T-helper 2 cell treated with Interferon-gamma antibody and Interleukin-4, amounts not matched to agents 5 μg/mL and 100 μg/mL, for 36 hours (primary cell): ENCODE results near the gene NUFIP2.
A peak's percentile ranks its signal among the peaks of the same experiment; 100 is the strongest.
"Not testable (repeated sequence)": the region's sequence is repeated elsewhere in the genome, so short reads cannot be mapped to it uniquely, and the experiment has no call there.

Experiments
- DNase-seq: peaks from one replicate; pipeline ENCODE4 v3.0.0; 2021; ENCODE audit warnings: low spot score
- H3K27ac Mint-ChIP-seq: one replicate; pipeline ENCODE4 v1.8.0; 2021; ENCODE audit warnings: mild to moderate bottlenecking, mixed read lengths
- H3K27me3 Mint-ChIP-seq: one replicate; pipeline ENCODE4 v1.8.0; 2021; ENCODE audit warnings: low read depth, mixed read lengths
- H3K36me3 Mint-ChIP-seq: one replicate; pipeline ENCODE4 v1.8.0; 2021; ENCODE audit warnings: low read depth, mixed read lengths
- H3K4me1 Mint-ChIP-seq: one replicate; pipeline ENCODE4 v1.8.0; 2021; ENCODE audit warnings: low read depth, mixed read lengths
- H3K4me3 Mint-ChIP-seq: one replicate; pipeline ENCODE4 v1.8.0; 2022; ENCODE audit warnings: mild to moderate bottlenecking, moderate library complexity, mixed read lengths
- H3K9me3 Mint-ChIP-seq: one replicate; pipeline ENCODE4 v1.8.0; 2021; ENCODE audit warnings: mixed read lengths

NUFIP2 gene

GRCh38 chr17:29238133-29238850 is 55.7 kb downstream of the NUFIP2 start:
- peaks cover 7% of the 10 kb centered on the region for H3K4me1 Mint-ChIP-seq
- H3K36me3 Mint-ChIP-seq, result no peaks in the 10 kb centered on the region
- H3K27me3 Mint-ChIP-seq, result peaks cover 3% of the 10 kb centered on the region
- no peak for DNase-seq
- H3K27ac Mint-ChIP-seq, result no peak overlapping the region
- H3K4me3 Mint-ChIP-seq, result no peak overlapping the region
- no peaks in the 10 kb centered on the region for H3K9me3 Mint-ChIP-seq

- H3K9me3 Mint-ChIP-seq, result no peaks in the 10 kb centered on the region
- H3K4me3 Mint-ChIP-seq, result no peak overlapping the region
- no peak for DNase-seq
- peaks cover 7% of the 10 kb centered on the region for H3K4me1 Mint-ChIP-seq
- H3K27me3 Mint-ChIP-seq, result peaks cover 3% of the 10 kb centered on the region
- no peak overlapping the region for H3K27ac Mint-ChIP-seq
- H3K36me3 Mint-ChIP-seq, result no peaks in the 10 kb centered on the region
Observed at GRCh38 chr17:29237476-29238132, 56.3 kb downstream of the NUFIP2 start.

GRCh38 chr17:29235904-29236303 is 58.0 kb downstream of the NUFIP2 start:
- H3K27me3 Mint-ChIP-seq, result peaks cover 3% of the 10 kb centered on the region
- DNase-seq, result no peak
- no peaks in the 10 kb centered on the region for H3K9me3 Mint-ChIP-seq
- no peaks in the 10 kb centered on the region for H3K36me3 Mint-ChIP-seq
- H3K4me1 Mint-ChIP-seq, result peaks cover 5% of the 10 kb centered on the region
- no peak overlapping the region for H3K4me3 Mint-ChIP-seq
- no peak overlapping the region for H3K27ac Mint-ChIP-seq

GRCh38 chr17:29234972-29235371 is 59.0 kb downstream of the NUFIP2 start:
- H3K36me3 Mint-ChIP-seq, H3K27me3 Mint-ChIP-seq, H3K4me3 Mint-ChIP-seq, H3K9me3 Mint-ChIP-seq, DNase-seq, H3K27ac Mint-ChIP-seq, H3K4me1 Mint-ChIP-seq: not testable (repeated sequence)

- Mint-ChIP-seq H3K4me3 (no peak overlapping the region), H3K4me1 (no peaks in the 10 kb centered on the region), H3K27me3 (peaks cover 5% of the 10 kb centered on the region), H3K9me3 (no peaks in the 10 kb centered on the region), H3K27ac (no peak overlapping the region), H3K36me3 (no peaks in the 10 kb centered on the region)
- no peak for DNase-seq
Observed at GRCh38 chr17:29233301-29233700, 60.6 kb downstream of the NUFIP2 start.

- H3K27me3 Mint-ChIP-seq, result peaks cover 5% of the 10 kb centered on the region
- DNase-seq, result no peak
- no peaks in the 10 kb centered on the region for H3K4me1 Mint-ChIP-seq
- no peaks in the 10 kb centered on the region for H3K36me3 Mint-ChIP-seq
- peak overlapping the region; percentile 4 for H3K27ac Mint-ChIP-seq
- no peaks in the 10 kb centered on the region for H3K9me3 Mint-ChIP-seq
- no peak overlapping the region for H3K4me3 Mint-ChIP-seq
Observed at GRCh38 chr17:29225396-29225795, 68.6 kb downstream of the NUFIP2 start.

- H3K27me3 Mint-ChIP-seq, H3K27ac Mint-ChIP-seq, H3K36me3 Mint-ChIP-seq, H3K4me1 Mint-ChIP-seq, H3K9me3 Mint-ChIP-seq, DNase-seq, H3K4me3 Mint-ChIP-seq: not testable (repeated sequence)
Observed at GRCh38 chr17:29221338-29221737, 72.6 kb downstream of the NUFIP2 start.

- Mint-ChIP-seq H3K4me1 (peaks cover 8% of the 10 kb centered on the region), H3K9me3 (no peaks in the 10 kb centered on the region), H3K4me3 (no peak overlapping the region), H3K27me3 (no peaks in the 10 kb centered on the region), H3K36me3 (no peaks in the 10 kb centered on the region), H3K27ac (no peak overlapping the region)
- DNase-seq, result peak; percentile 63
Observed at GRCh38 chr17:29219378-29220047, 74.4 kb downstream of the NUFIP2 start.

- Mint-ChIP-seq H3K27ac (no peak overlapping the region), H3K4me3 (no peak overlapping the region), H3K27me3 (no peaks in the 10 kb centered on the region), H3K36me3 (no peaks in the 10 kb centered on the region), H3K9me3 (no peaks in the 10 kb centered on the region), H3K4me1 (peaks cover 8% of the 10 kb centered on the region)
- DNase-seq, result no peak
Observed at GRCh38 chr17:29216856-29217255, 77.1 kb downstream of the NUFIP2 start.

GRCh38 chr17:29216181-29216580 is 77.8 kb downstream of the NUFIP2 start:
- Mint-ChIP-seq H3K9me3 (no peaks in the 10 kb centered on the region), H3K36me3 (no peaks in the 10 kb centered on the region), H3K4me3 (no peak overlapping the region), H3K27me3 (no peaks in the 10 kb centered on the region), H3K4me1 (peaks cover 8% of the 10 kb centered on the region), H3K27ac (no peak overlapping the region)
- DNase-seq, result no peak

GRCh38 chr17:29215717-29216116 is 78.2 kb downstream of the NUFIP2 start:
- Mint-ChIP-seq H3K4me1 (peaks cover 8% of the 10 kb centered on the region), H3K36me3 (no peaks in the 10 kb centered on the region), H3K9me3 (no peaks in the 10 kb centered on the region), H3K27me3 (no peaks in the 10 kb centered on the region), H3K27ac (no peak overlapping the region), H3K4me3 (no peak overlapping the region)
- DNase-seq, result no peak

GRCh38 chr17:29215174-29215573 is 78.8 kb downstream of the NUFIP2 start:
- no peak overlapping the region for H3K4me3 Mint-ChIP-seq

GRCh38 chr17:29214215-29215146 is 79.5 kb downstream of the NUFIP2 start:
- Mint-ChIP-seq H3K36me3 (no peaks in the 10 kb centered on the region), H3K27me3 (no peaks in the 10 kb centered on the region), H3K4me3 (no peak overlapping the region), H3K27ac (no peak overlapping the region), H3K4me1 (peaks cover 5% of the 10 kb centered on the region), H3K9me3 (no peaks in the 10 kb centered on the region)
- no peak for DNase-seq

More at GRCh38 chr17:29215174-29215573, 78.8 kb downstream of the NUFIP2 start:
- Mint-ChIP-seq H3K27me3 (no peaks in the 10 kb centered on the region), H3K27ac (no peak overlapping the region), H3K36me3 (no peaks in the 10 kb centered on the region), H3K4me1 (peaks cover 8% of the 10 kb centered on the region), H3K9me3 (no peaks in the 10 kb centered on the region)
- DNase-seq, result no peak
